Neural progenitor cell (in vitro differentiated cells): Measurements from ENCODE around the gene ABHD17B. TPM values are rescaled to one million over a fixed set of nuclear protein-coding genes. Genes with fewer than 3 reads are reported as not detected.
"Not testable (repeated sequence)": the region's sequence is repeated elsewhere in the genome, so short reads cannot be mapped to it uniquely, and the experiment has no call there.

Source experiments
- DNase-seq: peaks from one replicate; pipeline ENCODE4 v3.0.0-alpha.2; 2016; ENCODE audit warnings: low spot score
- H2AFZ ChIP-seq: fragments of 200-600 bp; sonication (generic); replicated peaks from 2 replicates; pipeline ENCODE4 v1.6.1; 2016; ENCODE audit warnings: antibody characterized with exemption
- H3F3A ChIP-seq: fragments of 200-600 bp; sonication (generic); 2 replicates; pipeline ENCODE4 v1.6.1; 2016; ENCODE audit warnings: antibody characterized with exemption, low read depth
- H3K27ac ChIP-seq: fragments of 200-600 bp; sonication (generic); 2 replicates; pipeline ENCODE4 v1.5.1; 2016; ENCODE audit warnings: mild to moderate bottlenecking
- H3K27me3 ChIP-seq: fragments of 200-600 bp; sonication (generic); 2 replicates; pipeline ENCODE4 v1.6.1; 2016; ENCODE audit warnings: mild to moderate bottlenecking, moderate library complexity
- H3K36me3 ChIP-seq: fragments of 200-600 bp; sonication (generic); 2 replicates; pipeline ENCODE4 v1.5.1; 2016
- H3K4me1 ChIP-seq: fragments of 200-600 bp; sonication (generic); 2 replicates; pipeline ENCODE4 v1.6.1; 2016; ENCODE audit warnings: mixed run types
- H3K4me2 ChIP-seq: fragments of 200-600 bp; sonication (generic); 2 replicates; pipeline ENCODE4 v1.6.1; 2016
- H3K4me3 ChIP-seq: fragments of 200-600 bp; sonication (generic); 2 replicates; pipeline ENCODE4 v1.5.1; 2016
- H3K79me2 ChIP-seq: fragments of 200-600 bp; sonication (generic); 2 replicates; pipeline ENCODE4 v1.6.1; 2016; ENCODE audit warnings: low read depth
- H3K9ac ChIP-seq: fragments of 200-600 bp; sonication (generic); 2 replicates; pipeline ENCODE4 v1.6.1; 2016
- H3K9me3 ChIP-seq: fragments of 200-600 bp; sonication (generic); 2 replicates; pipeline ENCODE4 v1.5.1; 2016; ENCODE audit warnings: low read depth
- H4K20me1 ChIP-seq: fragments of 200-600 bp; sonication (generic); 2 replicates; pipeline ENCODE4 v1.6.1; 2016; ENCODE audit warnings: low read depth
- H3K27ac Mint-ChIP-seq: 3 replicates; pipeline ENCODE4 v1.8.0; 2021; ENCODE audit warnings: mixed read lengths
- H3K27me3 Mint-ChIP-seq: 2 replicates; pipeline ENCODE4 v1.8.0; 2022; ENCODE audit warnings: low read depth, mild to moderate bottlenecking, inconsistent platforms, moderate library complexity, mixed read lengths; ENCODE audit not compliant: insufficient read depth
- H3K36me3 Mint-ChIP-seq: 3 replicates; pipeline ENCODE4 v1.8.0; 2021; ENCODE audit warnings: mixed read lengths
- H3K4me1 Mint-ChIP-seq: 3 replicates; pipeline ENCODE4 v1.8.0; 2021; ENCODE audit warnings: mixed read lengths
- H3K4me3 Mint-ChIP-seq: 3 replicates; pipeline ENCODE4 v1.8.0; 2021; ENCODE audit warnings: mild to moderate bottlenecking, moderate library complexity, mixed read lengths
- H3K9me3 Mint-ChIP-seq: 3 replicates; pipeline ENCODE4 v1.8.0; 2020; ENCODE audit warnings: mixed read lengths
- EZH2 ChIP-seq: fragments of 200-600 bp; sonication (generic); IDR thresholded peaks from 2 replicates; pipeline ENCODE4 v1.6.1; 2017; ENCODE audit warnings: antibody characterized with exemption, mild to moderate bottlenecking, moderate library complexity
- EZH2phosphoT487 ChIP-seq: fragments of 200-600 bp; sonication (generic); IDR thresholded peaks from 2 replicates; pipeline ENCODE4 v1.6.1; 2017; ENCODE audit warnings: antibody characterized with exemption
- total RNA-seq: library from RNA; depleted of rRNA; stranded (reverse); fragments of >200 nt; gene quantifications from 2 replicates; pipeline ENCODE4 v1.2.3, GENCODE V29; 2015; ENCODE audit warnings: low replicate concordance
- TF ChIP-seq, protein P1 (sequence below): fragments of 200-600 bp; sonication (generic); IDR thresholded peaks from 2 replicates; pipeline ENCODE4 v1.5.1; 2017; ENCODE audit warnings: antibody characterized with exemption, mild to moderate bottlenecking

The ABHD17B gene
- total RNA-seq, 1 donor from 2014 or later = 96.6 TPM

- no peak overlapping the region for H3K4me3 Mint-ChIP-seq
- Histone ChIP-seq H3K4me1 (peaks cover 45% of the 10 kb centered on the region), H3K79me2 (peaks cover 100% of the 10 kb centered on the region), H3K4me3 (no peak overlapping the region), H3K4me2 (peak overlapping the region; percentile 14), H2AFZ (no peak overlapping the region), H3K27me3 (no peaks in the 10 kb centered on the region), H3K9ac (no peak overlapping the region), H3K9me3 (no peaks in the 10 kb centered on the region), H3K27ac (peak overlapping the region; percentile 22), H3K36me3 (peaks cover 13% of the 10 kb centered on the region), H3F3A (peaks cover 16% of the 10 kb centered on the region), H4K20me1 (peaks cover 95% of the 10 kb centered on the region)
- peaks cover 16% of the 10 kb centered on the region for H3K9me3 Mint-ChIP-seq
- H3K36me3 Mint-ChIP-seq = peaks cover 44% of the 10 kb centered on the region
- H3K27ac Mint-ChIP-seq = no peak overlapping the region
- H3K4me1 Mint-ChIP-seq = peaks cover 19% of the 10 kb centered on the region
- TF ChIP-seq EZH2phosphoT487 (no peak), EZH2 (no peak)
- DNase-seq = no peak
- no peaks in the 10 kb centered on the region for H3K27me3 Mint-ChIP-seq
Observed at GRCh38 chr9:71904076-71904475, 6.9 kb downstream of the ABHD17B start.

DNA sequence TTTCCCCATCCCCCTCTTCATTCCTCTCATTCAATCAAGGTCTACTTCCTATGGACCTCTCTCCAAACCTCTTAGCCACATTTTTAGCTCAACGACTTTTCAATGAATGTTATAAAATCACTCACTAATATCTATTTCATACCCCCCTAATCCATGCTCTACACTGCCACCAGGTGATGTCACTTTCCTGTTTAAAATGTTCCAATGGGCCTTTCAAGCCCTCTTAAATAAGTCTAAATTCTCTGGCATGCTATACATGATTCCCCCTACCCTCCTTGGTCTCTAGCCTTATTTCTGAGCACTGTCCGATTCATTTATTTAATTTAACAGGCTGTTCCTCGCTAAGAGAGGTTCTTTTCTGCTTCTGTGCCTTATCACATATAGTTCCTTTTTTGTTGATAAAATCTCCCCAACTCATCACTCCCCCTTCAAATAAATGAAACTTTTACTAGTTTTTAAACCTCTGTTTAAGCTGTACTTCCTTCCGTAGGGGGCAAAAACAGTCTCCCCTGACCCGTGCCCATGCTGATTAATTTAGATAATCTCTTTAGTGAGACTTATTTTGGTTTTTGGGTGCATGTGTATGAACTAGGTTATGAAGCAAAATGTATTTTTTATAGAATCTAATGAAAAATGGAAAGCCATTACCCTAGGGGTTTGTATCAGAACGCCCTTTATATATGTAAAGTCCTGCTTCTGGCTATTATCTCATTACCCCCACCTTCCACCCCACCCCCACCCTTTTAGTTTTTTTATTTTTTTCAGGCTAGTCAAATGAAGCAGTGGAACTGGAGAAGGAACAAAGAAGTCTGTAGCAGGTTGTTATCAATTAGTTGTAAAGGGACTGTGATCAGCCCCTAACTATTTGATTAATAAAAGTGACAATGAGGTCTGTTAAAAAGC, 9.0 kb downstream of the ABHD17B start:
- Histone ChIP-seq H3K4me3 (no peak overlapping the region), H3K27ac (peak overlapping the region; percentile 42), H3K36me3 (peaks cover 13% of the 10 kb centered on the region), H3K27me3 (no peaks in the 10 kb centered on the region), H4K20me1 (peaks cover 93% of the 10 kb centered on the region), H3K4me1 (peaks cover 36% of the 10 kb centered on the region), H3K9ac (no peak overlapping the region), H3K9me3 (no peaks in the 10 kb centered on the region), H3K4me2 (peak overlapping the region; percentile 47), H2AFZ (no peak overlapping the region), H3F3A (peaks cover 16% of the 10 kb centered on the region), H3K79me2 (peaks cover 100% of the 10 kb centered on the region)
- TF ChIP-seq EZH2 = no peak
- TF ChIP-seq, protein P1, sequence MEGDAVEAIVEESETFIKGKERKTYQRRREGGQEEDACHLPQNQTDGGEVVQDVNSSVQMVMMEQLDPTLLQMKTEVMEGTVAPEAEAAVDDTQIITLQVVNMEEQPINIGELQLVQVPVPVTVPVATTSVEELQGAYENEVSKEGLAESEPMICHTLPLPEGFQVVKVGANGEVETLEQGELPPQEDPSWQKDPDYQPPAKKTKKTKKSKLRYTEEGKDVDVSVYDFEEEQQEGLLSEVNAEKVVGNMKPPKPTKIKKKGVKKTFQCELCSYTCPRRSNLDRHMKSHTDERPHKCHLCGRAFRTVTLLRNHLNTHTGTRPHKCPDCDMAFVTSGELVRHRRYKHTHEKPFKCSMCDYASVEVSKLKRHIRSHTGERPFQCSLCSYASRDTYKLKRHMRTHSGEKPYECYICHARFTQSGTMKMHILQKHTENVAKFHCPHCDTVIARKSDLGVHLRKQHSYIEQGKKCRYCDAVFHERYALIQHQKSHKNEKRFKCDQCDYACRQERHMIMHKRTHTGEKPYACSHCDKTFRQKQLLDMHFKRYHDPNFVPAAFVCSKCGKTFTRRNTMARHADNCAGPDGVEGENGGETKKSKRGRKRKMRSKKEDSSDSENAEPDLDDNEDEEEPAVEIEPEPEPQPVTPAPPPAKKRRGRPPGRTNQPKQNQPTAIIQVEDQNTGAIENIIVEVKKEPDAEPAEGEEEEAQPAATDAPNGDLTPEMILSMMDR = peak; percentile 5
- TF ChIP-seq EZH2phosphoT487 = no peak
- Mint-ChIP-seq H3K27me3 (no peaks in the 10 kb centered on the region), H3K4me1 (peaks cover under 1% of the 10 kb centered on the region), H3K36me3 (peaks cover 53% of the 10 kb centered on the region), H3K27ac (no peak overlapping the region), H3K9me3 (peaks cover 21% of the 10 kb centered on the region), H3K4me3 (no peak overlapping the region)
- no peak for DNase-seq

DNA sequence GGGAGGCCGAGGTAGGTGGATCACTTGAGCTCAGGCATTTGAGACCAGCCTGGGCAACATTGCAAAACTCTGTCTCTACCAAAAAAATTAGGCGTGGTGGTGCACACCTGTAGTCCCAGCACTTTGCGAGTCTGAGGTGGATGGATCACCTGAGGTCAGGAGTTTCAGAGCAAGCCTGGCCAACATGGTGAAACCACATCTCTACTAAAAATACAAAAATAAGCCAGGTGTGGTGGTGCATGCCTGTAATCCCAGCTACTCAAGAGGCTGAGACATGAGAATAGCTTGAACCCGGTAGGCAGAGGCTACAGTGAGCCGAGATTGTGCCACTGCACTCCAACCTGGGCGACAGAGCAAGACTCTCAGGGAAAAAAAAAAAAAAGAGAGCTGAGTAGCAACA, 12.2 kb downstream of the ABHD17B start:
- Mint-ChIP-seq H3K36me3 (peaks cover 51% of the 10 kb centered on the region), H3K9me3 (peaks cover 26% of the 10 kb centered on the region)
- not testable (repeated sequence) for H3K36me3 ChIP-seq, H3F3A ChIP-seq, H3K4me1 Mint-ChIP-seq, H2AFZ ChIP-seq, H3K9me3 ChIP-seq, H3K27me3 ChIP-seq, H3K9ac ChIP-seq, H3K27me3 Mint-ChIP-seq, H3K27ac ChIP-seq, H3K4me3 Mint-ChIP-seq, H3K27ac Mint-ChIP-seq, H3K4me3 ChIP-seq, DNase-seq, H3K4me2 ChIP-seq
- peaks cover 100% of the 10 kb centered on the region for H3K79me2 ChIP-seq
- H3K4me1 ChIP-seq = peaks cover 28% of the 10 kb centered on the region
- H4K20me1 ChIP-seq = peaks cover 91% of the 10 kb centered on the region

DNA sequence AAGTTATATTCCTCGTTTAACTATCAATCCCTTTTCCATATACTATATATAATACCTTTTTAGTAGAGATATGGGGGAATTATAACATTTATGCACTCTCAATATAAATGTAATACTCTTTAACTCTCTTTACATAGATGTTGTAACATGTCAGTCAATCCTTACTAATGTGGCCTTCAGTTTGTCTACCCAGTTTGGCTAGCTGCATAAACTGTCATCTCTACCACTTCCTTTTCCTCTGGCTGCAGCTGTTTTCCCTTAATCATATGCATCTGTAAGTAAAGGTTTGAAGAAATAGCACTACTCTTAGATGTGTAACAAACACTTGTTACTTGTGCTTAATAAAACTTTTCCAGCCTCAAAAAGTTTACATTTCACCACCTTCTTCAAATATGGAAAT, 13.4 kb downstream of the ABHD17B start:
- Histone ChIP-seq H3K4me2 (no peak overlapping the region), H3K4me3 (no peak overlapping the region), H3K27ac (no peak overlapping the region), H4K20me1 (peaks cover 80% of the 10 kb centered on the region), H3K79me2 (peaks cover 100% of the 10 kb centered on the region), H2AFZ (no peak overlapping the region), H3K36me3 (no peaks in the 10 kb centered on the region), H3K9ac (no peak overlapping the region), H3K9me3 (no peaks in the 10 kb centered on the region), H3K27me3 (no peaks in the 10 kb centered on the region), H3F3A (peaks cover 7% of the 10 kb centered on the region), H3K4me1 (peaks cover 16% of the 10 kb centered on the region)
- H3K4me1 Mint-ChIP-seq = no peaks in the 10 kb centered on the region
- no peaks in the 10 kb centered on the region for H3K27me3 Mint-ChIP-seq
- no peak overlapping the region for H3K27ac Mint-ChIP-seq
- no peak overlapping the region for H3K4me3 Mint-ChIP-seq
- H3K36me3 Mint-ChIP-seq = peaks cover 52% of the 10 kb centered on the region
- H3K9me3 Mint-ChIP-seq = peaks cover 33% of the 10 kb centered on the region
- no peak for DNase-seq
- TF ChIP-seq EZH2 = no peak
- TF ChIP-seq EZH2phosphoT487 = no peak
- TF ChIP-seq, protein P1 = no peak
